OCI-LY3 (cell line): ENCODE data around the gene FSTL4.

ENCODE experiments used
- H2AFZ ChIP-seq: fragments of 200-600, 300-600 bp; shearing (Covaris generic); 2 replicates; pipeline ENCODE4 v1.6.0; 2014; ENCODE audit warnings: antibody characterized with exemption, low read depth, low read length
- H3K27ac ChIP-seq: fragments of 200-600, 300-600 bp; sonication (generic); 2 replicates; pipeline ENCODE4 v1.5.1; 2014; ENCODE audit warnings: mild to moderate bottlenecking, low read length, moderate library complexity, mixed read lengths
- H3K27me3 ChIP-seq: fragments of 200-600, 300-600 bp; sonication (generic); 2 replicates; pipeline ENCODE4 v1.6.1; 2014; ENCODE audit warnings: low read depth, low read length, mixed read lengths
- H3K36me3 ChIP-seq: fragments of 200-600, 300-600 bp; sonication (generic); replicated peaks from 2 replicates; pipeline ENCODE3; 2014; ENCODE audit warnings: low read depth, low read length, mixed read lengths
- H3K4me1 ChIP-seq: fragments of 300-600, 200-600 bp; sonication (generic); 2 replicates; pipeline ENCODE4 v1.6.1; 2014; ENCODE audit warnings: low read length, mixed read lengths
- H3K4me2 ChIP-seq: fragments of 200-600, 300-600 bp; sonication (generic); 2 replicates; pipeline ENCODE4 v1.6.1; 2014; ENCODE audit warnings: low read length, mixed read lengths
- H3K4me3 ChIP-seq: fragments of 300-600, 200-600 bp; sonication (generic); 2 replicates; pipeline ENCODE4 v1.5.1; 2014; ENCODE audit warnings: antibody characterized with exemption, mild to moderate bottlenecking, low read length, moderate library complexity
- H3K79me2 ChIP-seq: fragments of 300-600, 200-600 bp; shearing (Covaris generic); 2 replicates; pipeline ENCODE4 v1.6.1; 2014; ENCODE audit warnings: mild to moderate bottlenecking, low read length, mixed read lengths
- H3K9ac ChIP-seq: fragments of 300-600, 200-600 bp; shearing (Covaris generic); 2 replicates; pipeline ENCODE4 v1.6.0; 2014; ENCODE audit warnings: mild to moderate bottlenecking, low read length, moderate library complexity
- H3K9me3 ChIP-seq: fragments of 200-600, 300-600 bp; shearing (Covaris generic); 2 replicates; pipeline ENCODE4 v1.6.1; 2014; ENCODE audit warnings: low read length, mixed read lengths; ENCODE audit not compliant: insufficient read depth
- H4K20me1 ChIP-seq: fragments of 200-600, 300-600 bp; sonication (generic); 2 replicates; pipeline ENCODE4 v1.6.1; 2016; ENCODE audit warnings: low read length, mixed read lengths; ENCODE audit not compliant: insufficient read depth
- CTCF ChIP-seq: fragments of 200-600, 300-600 bp; sonication (generic); IDR thresholded peaks from 2 replicates; pipeline ENCODE4 v1.5.1; 2014; ENCODE audit warnings: antibody characterized with exemption, low read length, low read depth
- EZH2phosphoT487 ChIP-seq: fragments of 200-600 bp; shearing (Covaris generic); IDR thresholded peaks from 2 replicates; pipeline ENCODE4 v1.6.1; 2018; ENCODE audit warnings: antibody characterized with exemption, mixed run types, low read depth

Gene FSTL4

DNA sequence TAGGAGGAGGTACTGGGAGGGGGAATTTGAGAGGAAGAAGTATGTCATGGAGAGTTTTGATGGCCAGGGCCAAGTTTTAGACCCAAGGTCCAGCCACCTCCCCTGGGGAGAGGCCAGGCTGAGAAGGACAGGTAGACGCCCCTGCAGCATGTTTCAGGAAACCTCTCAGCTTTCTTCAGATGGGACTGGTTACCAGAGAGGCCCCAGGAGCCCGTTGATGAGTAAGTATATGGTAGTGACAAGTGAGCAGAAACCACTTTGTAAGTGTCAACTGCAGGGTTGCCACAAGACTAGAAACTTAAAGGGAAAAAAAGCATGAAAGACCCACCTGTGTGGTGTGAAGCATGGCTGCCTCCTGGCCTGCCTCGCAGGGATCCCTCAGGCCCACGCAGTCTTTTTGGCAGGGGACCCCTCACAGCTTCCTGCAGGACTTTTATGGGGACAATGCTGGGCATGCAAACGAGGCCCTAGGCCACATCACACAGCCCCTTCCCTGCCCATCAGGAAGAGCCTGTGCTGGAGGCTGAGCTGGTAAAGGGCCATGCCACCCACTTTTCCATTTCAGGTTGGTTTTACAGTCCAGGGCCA lies 255.9 kb downstream of the FSTL4 start:
- TF ChIP-seq EZH2phosphoT487 (no peak), CTCF (no peak)
- Histone ChIP-seq H3K9me3 (no peaks in the 10 kb centered on the region), H4K20me1 (no peaks in the 10 kb centered on the region), H3K4me2 (no peak overlapping the region), H3K4me3 (no peak overlapping the region), H3K9ac (no peak overlapping the region), H3K27me3 (no peaks in the 10 kb centered on the region), H2AFZ (no peak overlapping the region), H3K27ac (no peak overlapping the region), H3K79me2 (no peaks in the 10 kb centered on the region), H3K36me3 (no peaks in the 10 kb centered on the region), H3K4me1 (no peaks in the 10 kb centered on the region)

DNA sequence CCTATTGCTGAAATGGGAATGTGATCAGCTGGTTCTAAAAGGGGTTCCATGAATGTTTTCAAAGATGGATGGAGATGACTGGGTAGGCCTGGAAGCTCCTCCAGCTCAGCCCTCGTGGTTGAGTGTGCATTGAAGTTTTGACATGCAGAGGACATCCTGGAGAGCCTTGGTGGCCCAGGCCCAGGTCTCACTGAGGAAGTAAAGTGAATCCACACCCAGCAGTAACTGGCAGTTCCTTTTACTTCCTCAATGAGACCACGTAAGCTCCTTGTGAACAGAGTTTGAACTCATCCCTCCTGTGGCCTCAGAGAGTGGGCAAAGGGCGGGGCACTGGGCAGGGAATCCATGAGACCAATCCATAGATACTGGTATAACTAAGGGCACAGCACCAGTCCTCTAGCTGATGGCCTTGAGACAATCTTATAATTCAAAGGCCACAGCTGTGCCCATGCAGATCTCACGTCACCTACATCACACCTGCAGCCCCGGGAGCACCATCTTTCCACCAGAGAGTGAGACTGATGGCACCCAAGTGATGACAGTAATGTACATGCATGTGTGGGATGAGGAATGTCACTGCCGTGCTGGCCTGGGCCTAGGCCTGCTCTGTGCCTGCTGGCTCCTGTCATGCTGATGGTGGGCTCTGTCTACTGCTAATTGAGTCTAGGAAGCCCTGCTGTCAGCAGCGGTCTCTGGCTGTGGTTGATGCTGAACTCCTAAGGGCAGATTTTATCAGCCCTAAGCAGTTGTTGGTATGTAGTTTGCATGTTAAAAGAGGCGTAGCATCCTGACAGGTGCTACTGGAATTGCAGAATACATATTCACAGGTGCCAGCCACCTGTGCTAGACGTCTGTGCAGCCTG lies 257.8 kb downstream of the FSTL4 start:
- Histone ChIP-seq H3K79me2 (no peaks in the 10 kb centered on the region), H3K36me3 (no peaks in the 10 kb centered on the region), H3K9ac (no peak overlapping the region), H3K9me3 (no peaks in the 10 kb centered on the region), H2AFZ (no peak overlapping the region), H3K4me1 (no peaks in the 10 kb centered on the region), H3K4me2 (no peak overlapping the region), H3K27ac (no peak overlapping the region), H3K27me3 (no peaks in the 10 kb centered on the region), H4K20me1 (no peaks in the 10 kb centered on the region), H3K4me3 (no peak overlapping the region)
- TF ChIP-seq CTCF (no peak), EZH2phosphoT487 (no peak)

- Histone ChIP-seq H3K9ac (no peak overlapping the region), H2AFZ (no peak overlapping the region), H3K9me3 (no peaks in the 10 kb centered on the region), H3K36me3 (no peaks in the 10 kb centered on the region), H4K20me1 (no peaks in the 10 kb centered on the region), H3K27ac (no peak overlapping the region), H3K4me2 (no peak overlapping the region), H3K79me2 (no peaks in the 10 kb centered on the region), H3K4me3 (no peak overlapping the region), H3K27me3 (no peaks in the 10 kb centered on the region), H3K4me1 (no peaks in the 10 kb centered on the region)
- TF ChIP-seq EZH2phosphoT487: no peak
- no peak for TF ChIP-seq CTCF
Observed at GRCh38 chr5:133353741-133354140, 258.6 kb downstream of the FSTL4 start.

DNA sequence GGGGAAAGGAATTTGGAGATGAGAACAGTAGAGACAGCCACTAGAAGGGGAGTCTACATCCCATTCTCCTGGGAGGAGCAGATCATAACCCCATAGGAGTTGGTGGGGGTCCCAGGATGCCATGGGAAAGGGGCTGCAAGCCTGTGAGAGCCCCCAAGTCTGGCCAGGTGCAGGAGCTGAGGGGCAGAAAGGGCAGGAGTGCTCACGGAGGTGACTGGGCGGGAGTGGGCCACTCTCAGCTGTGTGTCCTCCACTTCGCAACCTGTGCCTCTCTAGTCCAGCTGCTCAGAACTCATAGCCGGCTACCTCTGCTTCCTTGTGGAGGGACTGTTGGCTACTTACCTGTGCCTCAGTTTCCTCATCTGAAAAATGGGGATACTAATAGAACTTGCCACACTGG lies 263.9 kb downstream of the FSTL4 start:
- no peaks in the 10 kb centered on the region for H3K36me3 ChIP-seq
- no peak overlapping the region for H3K9ac ChIP-seq
- no peak for TF ChIP-seq EZH2phosphoT487
- TF ChIP-seq CTCF: no peak
- H4K20me1 ChIP-seq: no peaks in the 10 kb centered on the region
- no peaks in the 10 kb centered on the region for H3K4me1 ChIP-seq
- no peaks in the 10 kb centered on the region for H3K9me3 ChIP-seq
- H3K27ac ChIP-seq: no peak overlapping the region
- no peak overlapping the region for H3K4me3 ChIP-seq
- no peaks in the 10 kb centered on the region for H3K27me3 ChIP-seq
- no peaks in the 10 kb centered on the region for H3K79me2 ChIP-seq
- no peak overlapping the region for H2AFZ ChIP-seq
- no peak overlapping the region for H3K4me2 ChIP-seq
